ENCODE measurements around the gene ADK.

- no peak for TF ChIP-seq POLR2A (IDR thresholded peaks at IDR 0.05)
- no peak for TF ChIP-seq CTCF (IDR thresholded peaks at IDR 0.05 in 8 of 11, conservative IDR thresholded peaks at IDR 0.05 in 3 of 11)
- peak in 2 of 3 donors; percentile 1 for TF ChIP-seq POLR2AphosphoS5 (IDR thresholded peaks at IDR 0.05)
These were observed 624 bp upstream of the ADK start, which contains the start of gene AP3M1 for GRCh38 chr10:74150204-74150989.
